ENCODE data around the gene SSU72.
"Not testable (repeated sequence)": the region's sequence is repeated elsewhere in the genome, so short reads cannot be mapped to it uniquely, and the experiment has no call there.

Gene SSU72

GRCh38 chr1:1594602-1595260, 20.1 kb upstream of the SSU72 start:
- DNase-seq, result no peak

- DNase-seq, result no peak
These were observed 19.4 kb upstream of the SSU72 start for GRCh38 chr1:1593834-1594601.

GRCh38 chr1:1591452-1591851, 16.8 kb upstream of the SSU72 start:
- DNase-seq, result no peak

- DNase-seq, result no peak
These were observed 8.8 kb upstream of the SSU72 start for GRCh38 chr1:1583347-1584010.

GRCh38 chr1:1582585-1583346, 8.1 kb upstream of the SSU72 start:
- no peak for DNase-seq

GRCh38 chr1:1578371-1578940, 3.8 kb upstream of the SSU72 start:
- no peak for DNase-seq

- no peak for DNase-seq
These were observed 2.8 kb upstream of the SSU72 start for GRCh38 chr1:1577367-1578011.

GRCh38 chr1:1573843-1574720, 581 bp downstream of the SSU72 start:
- DNase-seq, result no peak

- DNase-seq, result no peak
These were observed 5.3 kb downstream of the SSU72 start for GRCh38 chr1:1569341-1569740.

- DNase-seq, result no peak
These were observed 6.8 kb downstream of the SSU72 start for GRCh38 chr1:1567891-1568291.

GRCh38 chr1:1567152-1567875, 7.3 kb downstream of the SSU72 start:
- no peak for DNase-seq

GRCh38 chr1:1565340-1565739, 9.3 kb downstream of the SSU72 start:
- no peak for DNase-seq

- no peak for DNase-seq
These were observed 10.4 kb downstream of the SSU72 start for GRCh38 chr1:1564268-1564667.

GRCh38 chr1:1563688-1564087, 11.0 kb downstream of the SSU72 start:
- DNase-seq, result no peak

- no peak for DNase-seq
These were observed 12.0 kb downstream of the SSU72 start for GRCh38 chr1:1562556-1563195.

GRCh38 chr1:1561801-1562470, 12.7 kb downstream of the SSU72 start:
- no peak for DNase-seq

- DNase-seq, result no peak
These were observed 14.5 kb downstream of the SSU72 start for GRCh38 chr1:1560178-1560577.

GRCh38 chr1:1559066-1559465, 15.6 kb downstream of the SSU72 start:
- no peak for DNase-seq

- no peak for DNase-seq
These were observed 16.1 kb downstream of the SSU72 start for GRCh38 chr1:1558591-1558990.

- DNase-seq, result not testable (repeated sequence)
These were observed 17.0 kb downstream of the SSU72 start for GRCh38 chr1:1557688-1558087.

Data from activated T-cell treated with anti-CD3 and anti-CD28 coated beads, Interleukin-2, amount 50 U/mL, for 48 hours (primary cell).